Bronchial epithelial cell (primary cell): ENCODE data around the gene SSBP4. TPM values are rescaled to one million over a fixed set of nuclear protein-coding genes. Genes with fewer than 3 reads are reported as not detected.

Experiments used
- DNase-seq: peaks from one replicate; pipeline ENCODE4 v3.0.0-alpha.2; 2010; ENCODE audit warnings: low read depth
- FAIRE-seq: peaks from 2 replicates; lab custom pipeline; 2011; peaks lifted over from hg19 to GRCh38; lab: Jason Lieb, UNC
- H3K27me3 ChIP-seq: 2 replicates; pipeline ENCODE4 v1.5.1; 2011; ENCODE audit warnings: low read length; ENCODE audit not compliant: control insufficient read depth, insufficient read depth
- H3K36me3 ChIP-seq: 2 replicates; pipeline ENCODE4 v1.5.1; 2011; ENCODE audit warnings: low read length; ENCODE audit not compliant: control insufficient read depth, insufficient read depth
- H3K4me3 ChIP-seq: 2 replicates; pipeline ENCODE4 v1.5.1; 2011; ENCODE audit warnings: mild to moderate bottlenecking, low read depth, low read length, control low read depth
- CTCF ChIP-seq: IDR thresholded peaks from 2 replicates; pipeline ENCODE4 v1.5.1; 2011; ENCODE audit warnings: mild to moderate bottlenecking, moderate library complexity, low read length, control low read depth, inconsistent platforms; ENCODE audit not compliant: insufficient read depth, severe bottlenecking
- total RNA-seq: library from RNA; depleted of rRNA; stranded (reverse); fragments of >200 nt; gene quantifications from 2 replicates; pipeline ENCODE4 v1.2.1, GENCODE V29; 2014

Gene SSBP4
- total RNA-seq, 1 donor from 2014 or later, result 17.1 TPM

DNA sequence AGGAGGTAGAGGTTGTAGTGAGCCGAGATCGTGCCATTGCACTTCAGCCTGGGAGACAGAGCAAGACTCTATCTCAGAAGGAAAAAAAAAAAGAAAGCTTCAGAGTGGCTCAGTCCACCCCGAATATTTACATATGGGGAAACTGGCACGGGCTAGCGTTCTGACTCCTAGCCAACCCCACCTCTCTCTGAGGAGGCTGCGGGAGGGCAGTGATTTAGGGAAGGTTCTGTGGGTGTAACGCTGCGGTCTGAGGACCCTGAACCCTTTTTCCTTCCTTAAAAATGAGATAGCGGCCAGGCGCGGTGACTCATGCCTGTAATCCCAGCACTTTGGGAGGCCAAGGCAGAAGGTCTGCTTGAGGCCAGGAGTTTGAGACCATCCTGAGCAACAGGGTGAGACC is 26.8 kb upstream of the SSBP4 start:
- DNase-seq, result no peak
- TF ChIP-seq CTCF, result no peak
- no peak for FAIRE-seq
- peaks cover 10% of the 10 kb centered on the region for H3K36me3 ChIP-seq
- H3K27me3 ChIP-seq, result no peaks in the 10 kb centered on the region
- no peak overlapping the region for H3K4me3 ChIP-seq

- TF ChIP-seq CTCF, result no peak
- DNase-seq, result no peak
- no peak for FAIRE-seq
- Histone ChIP-seq H3K4me3 (no peak overlapping the region), H3K36me3 (peaks cover 10% of the 10 kb centered on the region), H3K27me3 (no peaks in the 10 kb centered on the region)
Observed at GRCh38 chr19:18392926-18393325, 26.3 kb upstream of the SSBP4 start.

DNA sequence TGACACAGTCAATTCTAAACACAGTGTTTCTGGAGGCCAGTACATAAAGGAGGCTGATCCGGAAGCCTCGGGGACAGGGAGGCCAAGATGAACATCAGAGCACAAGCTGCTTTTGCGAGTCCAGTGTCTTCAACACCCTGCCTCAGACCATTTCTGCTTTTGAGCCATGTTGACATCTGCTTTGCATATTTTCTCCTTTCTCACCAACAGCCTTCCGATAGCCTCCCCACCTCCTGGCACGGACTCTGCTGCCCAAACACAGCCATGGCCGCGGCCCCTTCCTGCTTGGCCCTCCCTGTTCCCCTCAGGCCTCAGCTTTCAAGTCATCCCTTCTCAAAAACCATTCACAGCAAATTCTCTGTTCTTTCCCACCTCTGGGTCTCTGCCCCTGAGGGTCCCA is 25.4 kb upstream of the SSBP4 start:
- H3K27me3 ChIP-seq, result no peaks in the 10 kb centered on the region
- TF ChIP-seq CTCF, result no peak
- FAIRE-seq (no peak), DNase-seq (no peak)
- H3K36me3 ChIP-seq, result peaks cover 3% of the 10 kb centered on the region
- H3K4me3 ChIP-seq, result no peak overlapping the region

DNA sequence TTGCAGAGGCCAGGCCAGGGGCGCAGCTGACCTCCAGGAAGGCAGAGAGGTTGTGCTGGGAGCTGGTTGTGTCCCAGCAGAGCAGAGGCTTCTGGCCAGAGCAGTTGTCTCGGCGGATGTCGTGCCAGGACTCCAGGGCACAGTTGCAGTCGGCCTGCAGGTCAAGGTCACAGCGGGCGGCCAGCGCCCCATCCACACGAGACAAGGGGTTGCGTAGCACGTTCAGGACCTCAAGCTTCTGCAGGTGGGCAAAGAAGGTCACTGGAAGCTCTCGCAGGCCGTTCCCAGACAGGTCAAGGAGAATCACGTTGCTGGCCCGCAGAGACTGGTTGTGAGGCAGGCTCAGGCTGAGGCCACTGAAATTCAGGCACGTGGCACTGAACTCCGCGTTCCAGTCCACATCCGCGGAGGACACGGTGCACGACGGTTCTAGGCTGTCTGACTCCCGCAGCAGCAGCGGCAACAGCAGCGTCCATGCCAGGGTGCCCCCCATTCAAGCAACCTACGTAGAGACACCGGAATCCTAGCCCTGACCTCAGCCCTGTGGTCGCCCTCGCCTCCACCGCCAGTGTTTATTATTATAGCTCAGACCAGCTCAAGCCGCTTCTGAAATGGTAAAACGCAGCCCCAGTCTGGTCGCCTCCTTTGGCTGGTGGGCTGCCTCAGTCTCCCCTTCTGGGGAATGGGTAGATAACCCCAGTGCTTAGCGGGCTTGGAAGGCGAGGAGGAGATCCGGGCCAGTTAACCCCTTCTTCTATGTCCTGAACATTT is 22.5 kb upstream of the SSBP4 start:
- Histone ChIP-seq H3K27me3 (no peaks in the 10 kb centered on the region), H3K4me3 (no peak overlapping the region), H3K36me3 (no peaks in the 10 kb centered on the region)
- no peak for DNase-seq
- no peak for FAIRE-seq
- no peak for TF ChIP-seq CTCF

GRCh38 chr19:18397242-18398202 is 21.7 kb upstream of the SSBP4 start, which contains the start of gene LRRC25:
LRRC25 (minus strand) TSS chr19:18397622; CDS start chr19:18396963, 659 bp downstream.
- Histone ChIP-seq H3K36me3 (no peaks in the 10 kb centered on the region), H3K27me3 (no peaks in the 10 kb centered on the region), H3K4me3 (no peak within 1 kb of the TSS)
- DNase-seq (no peak), FAIRE-seq (no peak)
- no peak for TF ChIP-seq CTCF
